ENCODE data around the gene FAR2.

FAR2 gene

GRCh38 chr12:29152981-29153630 is 4.0 kb downstream of the FAR2 start:
- Histone ChIP-seq H4K8ac (ENCODE audit: low read depth, low read length) (no peak overlapping the region), H3K79me1 (ENCODE audit: low read length) (peaks cover 15% of the 10 kb centered on the region)

GRCh38 chr12:29155079-29155478 is 6.0 kb downstream of the FAR2 start:
- Histone ChIP-seq H4K91ac (ENCODE audit: low read depth, low read length) (no peak overlapping the region), H4K12ac (ENCODE audit: low read depth, low read length) (no peak overlapping the region), H2AFZ (ENCODE audit: insufficient read depth, low read length, poor library complexity) (peak overlapping the region; percentile 27), H4K8ac (ENCODE audit: low read depth, low read length) (no peak overlapping the region), H3K27me3 (ENCODE audit: insufficient read depth, low read length) (no peaks in the 10 kb centered on the region), H2BK5ac (ENCODE audit: low read depth, low read length, poor library complexity) (peak overlapping the region; percentile 64), H3K4me2 (ENCODE audit: low read length) (no peak overlapping the region), H3K27ac (ENCODE audit: low read depth, low read length) (peak overlapping the region; percentile 16), H2BK120ac (ENCODE audit: insufficient read depth, low read length, poor library complexity) (no peak overlapping the region), H3K9me3 (ENCODE audit: insufficient read depth, low read depth, low read length) (no peaks in the 10 kb centered on the region), H2BK12ac (ENCODE audit: low read length) (no peak overlapping the region), H3K18ac (ENCODE audit: low read length) (no peak overlapping the region), H2AK5ac (ENCODE audit: low read length) (no peak overlapping the region), H3K36me3 (ENCODE audit: control insufficient read depth in 1 of 2, insufficient read depth in 2 of 2, low read length in 2 of 2) (no peaks in the 10 kb centered on the region), H3K4ac (ENCODE audit: low read depth, low read length) (no peak overlapping the region), H3K14ac (ENCODE audit: low read length) (no peak overlapping the region), H3K23ac (ENCODE audit: low read length) (no peak overlapping the region), H3K4me1 (ENCODE audit: control insufficient read depth in 1 of 2, insufficient read depth in 2 of 2, low read length in 2 of 2) (peaks cover 3 to 4% of the 10 kb centered on the region in 2 experiments), H3K79me1 (ENCODE audit: low read length) (no peaks in the 10 kb centered on the region), H3K9ac (ENCODE audit: low read length) (no peak overlapping the region), H3K79me2 (ENCODE audit: control insufficient read depth, insufficient read depth, low read length, poor library complexity) (no peaks in the 10 kb centered on the region), H3K4me3 (ENCODE audit: low read depth, low read length) (no peak overlapping the region)
- no CpG with 5 or more reads among the region's 1 CpG for WGBS (ENCODE audit: extremely low coverage, insufficient coverage, insufficient read length)
- peak; percentile 30 to 56 for DNase-seq

More at GRCh38 chr12:29152981-29153630, 4.0 kb downstream of the FAR2 start:
- H2BK12ac ChIP-seq (ENCODE audit: low read length), result no peak overlapping the region
- H3K27ac ChIP-seq (ENCODE audit: low read depth, low read length), result no peak overlapping the region
- H4K12ac ChIP-seq (ENCODE audit: low read depth, low read length), result no peak overlapping the region
- no peak overlapping the region for H3K4ac ChIP-seq (ENCODE audit: low read depth, low read length)
- H3K27me3 ChIP-seq (ENCODE audit: insufficient read depth, low read length), result no peaks in the 10 kb centered on the region
- no peak overlapping the region for H4K91ac ChIP-seq (ENCODE audit: low read depth, low read length)
- no peak overlapping the region for H3K9ac ChIP-seq (ENCODE audit: low read length)
- no peak overlapping the region for H3K14ac ChIP-seq (ENCODE audit: low read length)
- H3K9me3 ChIP-seq (ENCODE audit: insufficient read depth, low read depth, low read length), result no peaks in the 10 kb centered on the region
- no peak for DNase-seq
- H3K36me3 ChIP-seq (ENCODE audit: control insufficient read depth in 1 of 2, insufficient read depth in 2 of 2, low read length in 2 of 2), result no peaks in the 10 kb centered on the region
- no peak overlapping the region for H3K23ac ChIP-seq (ENCODE audit: low read length)
- H2BK120ac ChIP-seq (ENCODE audit: insufficient read depth, low read length, poor library complexity), result no peak overlapping the region
- no peak overlapping the region for H3K18ac ChIP-seq (ENCODE audit: low read length)
- H3K4me3 ChIP-seq (ENCODE audit: low read depth, low read length), result no peak overlapping the region
- H3K79me2 ChIP-seq (ENCODE audit: control insufficient read depth, insufficient read depth, low read length, poor library complexity), result peaks cover 7% of the 10 kb centered on the region
- no peak overlapping the region for H2AK5ac ChIP-seq (ENCODE audit: low read length)
- no peak overlapping the region for H2BK5ac ChIP-seq (ENCODE audit: low read depth, low read length, poor library complexity)
- WGBS (ENCODE audit: extremely low coverage, insufficient coverage, insufficient read length), result no CpG with 5 or more reads among the region's 4 CpGs
- H3K4me2 ChIP-seq (ENCODE audit: low read length), result no peak overlapping the region
- no peak overlapping the region for H2AFZ ChIP-seq (ENCODE audit: insufficient read depth, low read length, poor library complexity)
- peaks cover 7 to 8% of the 10 kb centered on the region in 2 experiments for H3K4me1 ChIP-seq (ENCODE audit: control insufficient read depth in 1 of 2, insufficient read depth in 2 of 2, low read length in 2 of 2)

DNA sequence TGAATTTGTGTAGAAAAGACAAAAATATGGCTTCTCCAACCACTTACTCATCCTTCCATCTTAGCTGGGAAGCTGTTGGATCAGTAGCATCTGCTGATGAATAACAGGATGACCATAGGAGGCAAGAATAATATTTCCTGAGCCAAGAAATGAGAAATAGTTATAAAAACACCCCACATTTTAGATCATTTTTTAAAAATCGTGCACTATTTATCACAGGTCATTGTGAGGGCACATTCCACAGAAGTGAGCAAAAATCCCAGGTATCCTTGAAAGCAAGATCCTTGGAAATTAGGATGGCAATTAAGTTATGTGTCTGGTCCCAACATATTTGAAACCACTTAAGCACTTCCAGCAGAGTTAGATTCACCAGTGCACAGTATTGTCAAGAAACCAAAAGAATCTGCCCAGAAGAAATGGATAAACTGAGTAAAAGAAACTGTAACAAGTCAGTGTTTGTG is 8.4 kb downstream of the FAR2 start:
- Histone ChIP-seq H4K8ac (ENCODE audit: low read depth, low read length) (no peak overlapping the region), H2AK5ac (ENCODE audit: low read length) (no peak overlapping the region), H3K4ac (ENCODE audit: low read depth, low read length) (no peak overlapping the region), H4K91ac (ENCODE audit: low read depth, low read length) (no peak overlapping the region), H3K27me3 (ENCODE audit: insufficient read depth, low read length) (no peaks in the 10 kb centered on the region), H3K4me2 (ENCODE audit: low read length) (no peak overlapping the region), H3K4me1 (ENCODE audit: control insufficient read depth in 1 of 2, insufficient read depth in 2 of 2, low read length in 2 of 2) (peaks cover 3 to 4% of the 10 kb centered on the region in 2 experiments), H3K27ac (ENCODE audit: low read depth, low read length) (peak overlapping the region; percentile 19), H3K9me3 (ENCODE audit: insufficient read depth, low read depth, low read length) (no peaks in the 10 kb centered on the region), H3K9ac (ENCODE audit: low read length) (no peak overlapping the region), H3K18ac (ENCODE audit: low read length) (no peak overlapping the region), H3K36me3 (ENCODE audit: control insufficient read depth in 1 of 2, insufficient read depth in 2 of 2, low read length in 2 of 2) (no peaks in the 10 kb centered on the region), H3K14ac (ENCODE audit: low read length) (no peak overlapping the region), H3K79me2 (ENCODE audit: control insufficient read depth, insufficient read depth, low read length, poor library complexity) (no peaks in the 10 kb centered on the region), H2AFZ (ENCODE audit: insufficient read depth, low read length, poor library complexity) (no peak overlapping the region), H3K79me1 (ENCODE audit: low read length) (no peaks in the 10 kb centered on the region), H4K12ac (ENCODE audit: low read depth, low read length) (no peak overlapping the region), H2BK12ac (ENCODE audit: low read length) (peak overlapping the region; percentile 49), H2BK120ac (ENCODE audit: insufficient read depth, low read length, poor library complexity) (peak overlapping the region; percentile 7), H3K4me3 (ENCODE audit: low read depth, low read length) (no peak overlapping the region), H3K23ac (ENCODE audit: low read length) (no peak overlapping the region), H2BK5ac (ENCODE audit: low read depth, low read length, poor library complexity) (no peak overlapping the region)
- WGBS (ENCODE audit: extremely low coverage, insufficient coverage, insufficient read length), result no CpG with 5 or more reads among the region's 1 CpG
- peak in 1 of 2 donors; percentile 15 for DNase-seq

GRCh38 chr12:29158115-29158763 is 9.2 kb downstream of the FAR2 start:
- DNase-seq, result peak; percentile 44 to 68
- no peak overlapping the region for H3K4me3 ChIP-seq (ENCODE audit: low read depth, low read length)
- peaks cover 3 to 4% of the 10 kb centered on the region in 2 experiments for H3K4me1 ChIP-seq (ENCODE audit: control insufficient read depth in 1 of 2, insufficient read depth in 2 of 2, low read length in 2 of 2)
- H2BK5ac ChIP-seq (ENCODE audit: low read depth, low read length, poor library complexity), result no peak overlapping the region
- H4K91ac ChIP-seq (ENCODE audit: low read depth, low read length), result no peak overlapping the region
- H3K9me3 ChIP-seq (ENCODE audit: insufficient read depth, low read depth, low read length), result no peaks in the 10 kb centered on the region
- no peak overlapping the region for H3K9ac ChIP-seq (ENCODE audit: low read length)
- no peaks in the 10 kb centered on the region for H3K79me2 ChIP-seq (ENCODE audit: control insufficient read depth, insufficient read depth, low read length, poor library complexity)
- no peak overlapping the region for H3K23ac ChIP-seq (ENCODE audit: low read length)
- no peak overlapping the region for H3K18ac ChIP-seq (ENCODE audit: low read length)
- H2AK5ac ChIP-seq (ENCODE audit: low read length), result no peak overlapping the region
- no peaks in the 10 kb centered on the region for H3K36me3 ChIP-seq (ENCODE audit: control insufficient read depth in 1 of 2, insufficient read depth in 2 of 2, low read length in 2 of 2)
- no peaks in the 10 kb centered on the region for H3K27me3 ChIP-seq (ENCODE audit: insufficient read depth, low read length)
- H4K12ac ChIP-seq (ENCODE audit: low read depth, low read length), result no peak overlapping the region
- H3K14ac ChIP-seq (ENCODE audit: low read length), result no peak overlapping the region
- WGBS (ENCODE audit: extremely low coverage, insufficient coverage, insufficient read length), result no CpG with 5 or more reads among the region's 2 CpGs
- H2BK12ac ChIP-seq (ENCODE audit: low read length), result no peak overlapping the region
- H4K8ac ChIP-seq (ENCODE audit: low read depth, low read length), result no peak overlapping the region
- no peaks in the 10 kb centered on the region for H3K79me1 ChIP-seq (ENCODE audit: low read length)
- H2AFZ ChIP-seq (ENCODE audit: insufficient read depth, low read length, poor library complexity), result no peak overlapping the region
- H3K4me2 ChIP-seq (ENCODE audit: low read length), result no peak overlapping the region
- no peak overlapping the region for H3K27ac ChIP-seq (ENCODE audit: low read depth, low read length)
- no peak overlapping the region for H2BK120ac ChIP-seq (ENCODE audit: insufficient read depth, low read length, poor library complexity)
- H3K4ac ChIP-seq (ENCODE audit: low read depth, low read length), result no peak overlapping the region
